Left lung (tissue), 10 donors: ENCODE data around the gene FSTL1. TPM values are rescaled to one million over a fixed set of nuclear protein-coding genes. Genes with fewer than 3 reads are reported as not detected.

ENCODE experiments used
- ATAC-seq: fragments of 200-7000 bp; cut with Tn5 transposase; one replicate; pipeline ENCODE4 v1.9.1; 2020; ENCODE audit warnings: moderate library complexity
- DNase-seq, 4 donors: peaks; one replicate each; pipeline ENCODE4 v3.0.0-alpha.2; 2013 to 2020
- H3K27ac ChIP-seq, 2 donors: fragments of 200-600 bp; sonication (generic) in 1 of 2; one replicate each; pipeline versions ENCODE4 v1.5.0 to v1.8.0; 2020 to 2021
- H3K27me3 ChIP-seq, 2 donors: fragments of 200-600 bp; sonication (generic) in 1 of 2; one replicate each; pipeline versions ENCODE4 v1.5.0 to v1.8.0; 2020 to 2021
- H3K36me3 ChIP-seq, 2 donors: fragments of 200-600 bp; sonication (generic) in 1 of 2; one replicate each; pipeline versions ENCODE4 v1.5.0 to v1.8.0; 2020 to 2021
- H3K4me1 ChIP-seq, 2 donors: fragments of 200-600 bp; one replicate each; pipeline ENCODE4 v1.8.0; 2021
- H3K4me3 ChIP-seq, 2 donors: fragments of 200-600 bp; sonication (generic) in 1 of 2; one replicate each; pipeline versions ENCODE4 v1.5.0 to v1.8.0; 2020 to 2021; ENCODE audit warnings: mild to moderate bottlenecking in 1 of 2
- H3K9me3 ChIP-seq, 2 donors: fragments of 200-600 bp; sonication (generic) in 1 of 2; one replicate each; pipeline versions ENCODE4 v1.5.0 to v1.8.0; 2020 to 2021
- intact Hi-C, 2 donors: fragments of 100-400 bp; cut with DNase I; formaldehyde crosslinking; loops; one replicate each; pipeline versions ENCODE4 v1.11.2 to v1.14.2; 2022
- polyA plus RNA-seq, 6 donors: library from polyadenylated mRNA; unstranded; fragments of 120-200 nt; gene quantifications; one replicate each; pipeline ENCODE4 v1.2.1, GENCODE V29; 2013; ENCODE audit not compliant: insufficient read length in 6 of 6
- total RNA-seq, 2 donors: library from RNA; stranded (reverse); fragmentation: NEBNext Ultra II Directional; extraction: Animal tissue kit (Norgen Biotek cat#: 25700); gene quantifications; one replicate each; pipeline ENCODE4 v1.2.1, GENCODE V29; 2021
- TF ChIP-seq, protein P1 (sequence below), 2 donors: fragments of 200-600 bp; sonication (generic) in 1 of 2; IDR thresholded peaks; one replicate each; pipeline versions ENCODE4 v1.5.0 to v1.8.0; 2021; ENCODE audit warnings: antibody characterized with exemption in 2 of 2
- donor health status: DM: no; HTN: yes; CAD: no.
- donor health status: DM: no; HTN: no; CAD: no.

Gene FSTL1
- total and polyA plus RNA-seq, 8 donors, result 265 to 564 (median 527) TPM

GRCh38 chr3:120424506-120424905, 26.3 kb downstream of the FSTL1 start:
- H3K4me3 ChIP-seq, result no peak overlapping the region
- ATAC-seq, result no peak
- DNase-seq, result no peak
- TF ChIP-seq, protein P1, sequence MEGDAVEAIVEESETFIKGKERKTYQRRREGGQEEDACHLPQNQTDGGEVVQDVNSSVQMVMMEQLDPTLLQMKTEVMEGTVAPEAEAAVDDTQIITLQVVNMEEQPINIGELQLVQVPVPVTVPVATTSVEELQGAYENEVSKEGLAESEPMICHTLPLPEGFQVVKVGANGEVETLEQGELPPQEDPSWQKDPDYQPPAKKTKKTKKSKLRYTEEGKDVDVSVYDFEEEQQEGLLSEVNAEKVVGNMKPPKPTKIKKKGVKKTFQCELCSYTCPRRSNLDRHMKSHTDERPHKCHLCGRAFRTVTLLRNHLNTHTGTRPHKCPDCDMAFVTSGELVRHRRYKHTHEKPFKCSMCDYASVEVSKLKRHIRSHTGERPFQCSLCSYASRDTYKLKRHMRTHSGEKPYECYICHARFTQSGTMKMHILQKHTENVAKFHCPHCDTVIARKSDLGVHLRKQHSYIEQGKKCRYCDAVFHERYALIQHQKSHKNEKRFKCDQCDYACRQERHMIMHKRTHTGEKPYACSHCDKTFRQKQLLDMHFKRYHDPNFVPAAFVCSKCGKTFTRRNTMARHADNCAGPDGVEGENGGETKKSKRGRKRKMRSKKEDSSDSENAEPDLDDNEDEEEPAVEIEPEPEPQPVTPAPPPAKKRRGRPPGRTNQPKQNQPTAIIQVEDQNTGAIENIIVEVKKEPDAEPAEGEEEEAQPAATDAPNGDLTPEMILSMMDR (IDR thresholded peaks at IDR 0.05), result no peak
- no peaks in the 10 kb centered on the region for H3K36me3 ChIP-seq
- peaks cover 0 to 4% of the 10 kb centered on the region in 2 donors for H3K4me1 ChIP-seq
- no peak overlapping the region for H3K27ac ChIP-seq
- no peaks in the 10 kb centered on the region for H3K9me3 ChIP-seq
- no peaks in the 10 kb centered on the region for H3K27me3 ChIP-seq
- intact Hi-C loops, result no loop called here

DNA sequence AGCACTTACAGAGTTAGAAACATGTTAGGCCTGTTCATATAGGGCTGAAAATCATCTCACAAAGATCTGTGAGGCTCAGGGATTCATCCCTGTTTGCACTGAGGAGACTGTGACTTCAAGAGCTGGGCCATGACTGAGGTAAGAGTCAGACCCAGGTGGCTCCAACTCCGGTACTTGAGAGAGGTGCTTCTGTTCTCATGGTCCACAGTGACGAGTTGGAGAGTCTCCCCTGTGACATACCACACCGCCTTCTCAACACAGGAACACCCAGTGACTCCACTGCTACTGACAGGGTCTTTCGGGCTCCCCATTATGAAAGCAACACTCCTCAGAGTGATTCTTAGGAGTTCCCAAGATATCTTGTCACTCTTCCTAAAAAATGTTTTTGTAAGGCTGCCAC, 27.4 kb downstream of the FSTL1 start:
- peaks cover 0 to 15% of the 10 kb centered on the region in 2 donors for H3K4me1 ChIP-seq
- H3K9me3 ChIP-seq, result no peaks in the 10 kb centered on the region
- TF ChIP-seq, protein P1 (IDR thresholded peaks at IDR 0.05), result no peak
- DNase-seq (no peak), ATAC-seq (no peak)
- H3K27me3 ChIP-seq, result no peaks in the 10 kb centered on the region
- no peaks in the 10 kb centered on the region for H3K36me3 ChIP-seq
- no peak overlapping the region for H3K4me3 ChIP-seq
- H3K27ac ChIP-seq, result no peak overlapping the region
- intact Hi-C loops, result no loop called here

DNA sequence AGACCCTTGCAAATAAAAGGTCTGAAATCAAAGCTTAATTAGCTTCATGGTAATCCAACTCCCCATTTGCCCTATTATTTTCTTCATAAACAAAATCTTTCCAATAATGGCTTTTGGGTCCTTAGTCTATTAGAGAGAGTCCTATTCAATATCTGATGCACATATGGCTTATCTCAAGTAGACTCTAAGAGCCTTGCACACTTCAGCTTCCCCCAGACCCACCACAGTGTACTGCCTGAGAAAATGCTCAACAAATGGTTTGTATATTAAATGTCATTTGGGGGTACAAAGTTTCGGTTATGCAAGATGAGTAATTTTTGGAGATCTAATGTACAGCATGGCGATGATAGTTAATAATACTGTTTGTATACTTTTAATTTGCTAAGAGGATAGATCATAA, 28.9 kb downstream of the FSTL1 start:
- peaks cover 2 to 25% of the 10 kb centered on the region in 2 donors for H3K4me1 ChIP-seq
- H3K36me3 ChIP-seq, result no peaks in the 10 kb centered on the region
- no peak for ATAC-seq
- no peak overlapping the region for H3K4me3 ChIP-seq
- intact Hi-C loops, result no loop called here
- TF ChIP-seq, protein P1 (IDR thresholded peaks at IDR 0.05), result no peak
- H3K27ac ChIP-seq, result peak overlapping the region; percentile 25 to 34
- H3K9me3 ChIP-seq, result no peaks in the 10 kb centered on the region
- H3K27me3 ChIP-seq, result no peaks in the 10 kb centered on the region
- no peak for DNase-seq

DNA sequence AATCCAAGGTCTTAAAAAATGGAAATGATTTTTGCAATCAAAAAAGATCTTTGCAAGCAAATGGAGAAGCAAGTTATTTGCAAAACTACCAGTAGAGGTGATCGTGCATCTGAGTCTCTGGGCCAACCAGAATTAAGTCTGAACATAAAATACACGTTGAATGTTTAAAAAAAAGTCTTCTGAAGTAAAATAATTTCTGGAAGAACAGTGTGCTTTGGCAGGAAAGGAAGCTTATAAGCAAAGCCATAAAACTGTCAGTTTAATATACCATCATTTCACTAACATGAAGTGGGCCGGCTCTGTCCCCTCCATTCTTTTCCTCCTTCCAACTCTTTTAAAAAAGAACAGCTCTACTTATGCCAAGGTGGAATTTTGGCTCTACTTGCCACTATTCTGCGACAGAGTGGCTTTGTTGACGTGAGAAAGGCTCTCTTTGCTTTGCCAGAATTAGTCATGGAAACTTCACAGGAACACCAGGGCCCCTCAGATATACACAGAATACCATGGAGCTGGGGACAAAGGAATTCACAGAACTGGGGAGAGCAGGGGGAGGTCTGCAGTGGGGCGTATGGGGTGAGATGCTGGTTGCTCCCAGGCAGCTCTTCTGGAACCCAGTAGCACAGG, 29.8 kb downstream of the FSTL1 start:
- ATAC-seq, result no peak
- Histone ChIP-seq H3K36me3 (no peaks in the 10 kb centered on the region), H3K27me3 (no peaks in the 10 kb centered on the region), H3K9me3 (no peaks in the 10 kb centered on the region), H3K4me3 (no peak overlapping the region), H3K4me1 (peaks cover 2 to 25% of the 10 kb centered on the region in 2 donors), H3K27ac (peak overlapping the region; percentile 25 to 34)
- intact Hi-C loops, result no loop called here
- peak in 2 of 4 donors; percentile 74 to 82 for DNase-seq
- TF ChIP-seq, protein P1 (IDR thresholded peaks at IDR 0.05), result no peak

GRCh38 chr3:120420360-120420759, 30.4 kb downstream of the FSTL1 start:
- DNase-seq (no peak), ATAC-seq (no peak)
- no peaks in the 10 kb centered on the region for H3K36me3 ChIP-seq
- intact Hi-C loops, result no loop called here
- H3K4me1 ChIP-seq, result peaks cover 2 to 25% of the 10 kb centered on the region in 2 donors
- no peaks in the 10 kb centered on the region for H3K9me3 ChIP-seq
- H3K4me3 ChIP-seq, result no peak overlapping the region
- no peaks in the 10 kb centered on the region for H3K27me3 ChIP-seq
- TF ChIP-seq, protein P1 (IDR thresholded peaks at IDR 0.05), result no peak
- H3K27ac ChIP-seq, result no peak overlapping the region
